CD14-positive monocyte (primary cell): ENCODE data around the gene DPF3. TPM values are rescaled to one million over a fixed set of nuclear protein-coding genes. Genes with fewer than 3 reads are reported as not detected.

Source experiments
- DNase-seq, 3 donors: peaks; one replicate each; pipeline ENCODE4 v3.0.0-alpha.2; 2011 to 2022
- H2AFZ ChIP-seq: 2 replicates; pipeline ENCODE4 v1.6.0; 2012; ENCODE audit warnings: mild to moderate bottlenecking, low read depth, low read length, inconsistent platforms; ENCODE audit not compliant: insufficient read depth, poor library complexity, severe bottlenecking
- H3K27ac ChIP-seq, 2 donors: 1 replicate in 1 of 2; 2 replicates in 1 of 2; pipeline ENCODE4 v1.5.1; 2012 to 2013; ENCODE audit warnings: low read length in 2 of 2, control low read depth in 1 of 2, inconsistent platforms in 1 of 2, low read depth in 1 of 2, mild to moderate bottlenecking in 1 of 2
- H3K27me3 ChIP-seq, 2 donors: one replicate each; pipeline versions ENCODE4 v1.6.0 to v1.6.1; 2011 to 2013; ENCODE audit warnings: low read length in 2 of 2; ENCODE audit not compliant: control insufficient read depth in 2 of 2, insufficient read depth in 2 of 2
- H3K36me3 ChIP-seq, 2 donors: replicated peaks in 1 of 2; 1 replicate in 1 of 2; 2 replicates in 1 of 2; pipeline versions ENCODE4 v1.5.1 to v1.6.1; 2012 to 2013; ENCODE audit warnings: low read length in 2 of 2, control low read depth in 1 of 2, inconsistent platforms in 1 of 2, mild to moderate bottlenecking in 1 of 2; ENCODE audit not compliant: insufficient read depth in 2 of 2, control insufficient read depth in 1 of 2
- H3K4me1 ChIP-seq, 2 donors: 1 replicate in 1 of 2; 2 replicates in 1 of 2; pipeline versions ENCODE4 v1.5.1 to v1.6.1; 2012 to 2013; ENCODE audit warnings: low read length in 2 of 2, control low read depth in 1 of 2, inconsistent platforms in 1 of 2, mild to moderate bottlenecking in 1 of 2, moderate library complexity in 1 of 2; ENCODE audit not compliant: insufficient read depth in 2 of 2, control insufficient read depth in 1 of 2
- H3K4me2 ChIP-seq: replicated peaks from 2 replicates; pipeline ENCODE3; 2012; ENCODE audit warnings: low read length, moderate library complexity, mild to moderate bottlenecking; ENCODE audit not compliant: poor library complexity, severe bottlenecking; ENCODE audit errors: extremely low read depth
- H3K4me3 ChIP-seq, 3 experiments: fragments of 200-600 bp in 1 of 3; sonication (generic) in 1 of 3; replicated peaks in 1 of 3; 1 replicate in 2 of 3; 2 replicates in 1 of 3; pipeline ENCODE4 v1.5.1; 2011 to 2013; ENCODE audit warnings: low read length in 3 of 3, mild to moderate bottlenecking in 3 of 3, control low read depth in 2 of 3, low read depth in 2 of 3, inconsistent platforms in 1 of 3, moderate library complexity in 1 of 3
- H3K79me2 ChIP-seq: 2 replicates; pipeline ENCODE4 v1.6.0; 2012; ENCODE audit warnings: mild to moderate bottlenecking, control low read depth, inconsistent platforms, low read length, moderate library complexity; ENCODE audit not compliant: insufficient read depth
- H3K9ac ChIP-seq: 2 replicates; pipeline ENCODE4 v1.6.0; 2017; ENCODE audit warnings: low read length, mild to moderate bottlenecking; ENCODE audit not compliant: insufficient read depth, poor library complexity, severe bottlenecking
- H3K9me3 ChIP-seq, 2 donors: replicated peaks in 1 of 2; 1 replicate in 1 of 2; 2 replicates in 1 of 2; pipeline versions ENCODE4 v1.5.1 to v1.6.1; 2012 to 2013; ENCODE audit warnings: low read length in 2 of 2, control low read depth in 1 of 2; ENCODE audit not compliant: control insufficient read depth in 1 of 2, insufficient read depth in 1 of 2
- H4K20me1 ChIP-seq: 2 replicates; pipeline ENCODE4 v1.6.0; 2012; ENCODE audit warnings: mild to moderate bottlenecking, low read length, control low read depth, moderate library complexity; ENCODE audit not compliant: insufficient read depth
- H3K27ac Mint-ChIP-seq, 7 donors: one replicate each; pipeline ENCODE4 v1.8.0; 2020; ENCODE audit warnings: mild to moderate bottlenecking in 7 of 7, mixed read lengths in 7 of 7, moderate library complexity in 6 of 7, inconsistent platforms in 2 of 7
- H3K27me3 Mint-ChIP-seq, 3 donors: one replicate each; pipeline ENCODE4 v1.8.0; 2021 to 2022; ENCODE audit warnings: low read depth in 3 of 3, mild to moderate bottlenecking in 3 of 3, mixed read lengths in 3 of 3, moderate library complexity in 3 of 3, inconsistent platforms in 1 of 3
- H3K36me3 Mint-ChIP-seq, 2 donors: one replicate each; pipeline ENCODE4 v1.8.0; 2020; ENCODE audit warnings: mixed read lengths in 2 of 2, inconsistent platforms in 1 of 2, mild to moderate bottlenecking in 1 of 2
- H3K4me1 Mint-ChIP-seq: one replicate; pipeline ENCODE4 v1.8.0; 2020; ENCODE audit warnings: mild to moderate bottlenecking, mixed read lengths
- H3K4me3 Mint-ChIP-seq, 2 donors: one replicate each; pipeline ENCODE4 v1.8.0; 2020; ENCODE audit warnings: mild to moderate bottlenecking in 2 of 2, mixed read lengths in 2 of 2, moderate library complexity in 1 of 2
- H3K9me3 Mint-ChIP-seq, 7 donors: one replicate each; pipeline ENCODE4 v1.8.0; 2020 to 2022; ENCODE audit warnings: mixed read lengths in 7 of 7, mild to moderate bottlenecking in 6 of 7, moderate library complexity in 6 of 7, inconsistent platforms in 2 of 7
- WGBS: methylation state at CpG from one replicate; pipeline ENCODE4 v1.1.5; 2013; ENCODE audit warnings: missing lambda C conversion rate; ENCODE audit not compliant: insufficient coverage; 5-methylcytosine and 5-hydroxymethylcytosine counted together
- intact Hi-C, 2 donors: fragments of 100-400 bp; cut with micrococcal nuclease; formaldehyde crosslinking; loops; one replicate each; pipeline versions ENCODE4 v1.15.0 to v1.15.1; 2023
- polyA plus RNA-seq, 3 donors: library from polyadenylated mRNA; depleted of rRNA in 1 of 3; unstranded in 2 of 3; stranded (reverse) in 1 of 3; fragments of 300-500 nt in 2 of 3; fragments of >200 nt in 1 of 3; fragmentation: Illumina TruSeq in 2 of 3; gene quantifications; 1 replicate in 2 of 3; 2 replicates in 1 of 3; pipeline ENCODE4 v1.2.3, GENCODE V29; 2012 to 2021
- TF ChIP-seq, protein P1 (sequence below): fragments of 200-600 bp; IDR thresholded peaks from one replicate; pipeline ENCODE4 v1.8.0; 2022; ENCODE audit warnings: antibody characterized with exemption, mild to moderate bottlenecking

The DPF3 gene
- polyA plus RNA-seq, 3 donors, result 0.33 to 0.39 TPM; not detected in 1

GRCh38 chr14:72613231-72613974 lies 280.5 kb downstream of the DPF3 start:
- H3K27ac Mint-ChIP-seq, result no peak overlapping the region
- H3K9me3 Mint-ChIP-seq, result no peaks in the 10 kb centered on the region
- H3K27me3 Mint-ChIP-seq, result peaks cover 2 to 7% (median 6%) of the 10 kb centered on the region in 3 donors

GRCh38 chr14:72612041-72612440 lies 281.9 kb downstream of the DPF3 start:
- Histone ChIP-seq H3K9me3 (no peaks in the 10 kb centered on the region), H3K4me2 (no peak overlapping the region), H3K79me2 (no peaks in the 10 kb centered on the region), H3K36me3 (no peaks in the 10 kb centered on the region), H2AFZ (no peak overlapping the region), H3K27ac (no peak overlapping the region), H3K27me3 (no peaks in the 10 kb centered on the region), H3K4me1 (no peaks in the 10 kb centered on the region), H3K4me3 (no peak overlapping the region), H3K9ac (no peak overlapping the region), H4K20me1 (no peaks in the 10 kb centered on the region)
- TF ChIP-seq, protein P1, sequence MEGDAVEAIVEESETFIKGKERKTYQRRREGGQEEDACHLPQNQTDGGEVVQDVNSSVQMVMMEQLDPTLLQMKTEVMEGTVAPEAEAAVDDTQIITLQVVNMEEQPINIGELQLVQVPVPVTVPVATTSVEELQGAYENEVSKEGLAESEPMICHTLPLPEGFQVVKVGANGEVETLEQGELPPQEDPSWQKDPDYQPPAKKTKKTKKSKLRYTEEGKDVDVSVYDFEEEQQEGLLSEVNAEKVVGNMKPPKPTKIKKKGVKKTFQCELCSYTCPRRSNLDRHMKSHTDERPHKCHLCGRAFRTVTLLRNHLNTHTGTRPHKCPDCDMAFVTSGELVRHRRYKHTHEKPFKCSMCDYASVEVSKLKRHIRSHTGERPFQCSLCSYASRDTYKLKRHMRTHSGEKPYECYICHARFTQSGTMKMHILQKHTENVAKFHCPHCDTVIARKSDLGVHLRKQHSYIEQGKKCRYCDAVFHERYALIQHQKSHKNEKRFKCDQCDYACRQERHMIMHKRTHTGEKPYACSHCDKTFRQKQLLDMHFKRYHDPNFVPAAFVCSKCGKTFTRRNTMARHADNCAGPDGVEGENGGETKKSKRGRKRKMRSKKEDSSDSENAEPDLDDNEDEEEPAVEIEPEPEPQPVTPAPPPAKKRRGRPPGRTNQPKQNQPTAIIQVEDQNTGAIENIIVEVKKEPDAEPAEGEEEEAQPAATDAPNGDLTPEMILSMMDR, result no peak
- Mint-ChIP-seq H3K27me3 (peaks cover 2 to 7% (median 7%) of the 10 kb centered on the region in 3 donors), H3K9me3 (no peaks in the 10 kb centered on the region), H3K4me1 (no peaks in the 10 kb centered on the region), H3K27ac (no peak overlapping the region), H3K36me3 (no peaks in the 10 kb centered on the region), H3K4me3 (no peak overlapping the region)
- no peak for DNase-seq
- WGBS, result 100% methylated on average over 4 of the region's 4 CpGs
- intact Hi-C loops, result no loop called here

More at GRCh38 chr14:72613231-72613974, 280.5 kb downstream of the DPF3 start:
- intact Hi-C loops, result no loop called here
- no peak overlapping the region for H3K4me2 ChIP-seq
- H3K79me2 ChIP-seq, result no peaks in the 10 kb centered on the region
- TF ChIP-seq, protein P1, result no peak
- no peak overlapping the region for H3K27ac ChIP-seq
- no peaks in the 10 kb centered on the region for H3K27me3 ChIP-seq
- no peak overlapping the region for H3K9ac ChIP-seq
- no peaks in the 10 kb centered on the region for H3K36me3 ChIP-seq
- no peak for DNase-seq
- no peaks in the 10 kb centered on the region for H3K4me1 ChIP-seq
- no peaks in the 10 kb centered on the region for H3K9me3 ChIP-seq
- Mint-ChIP-seq H3K4me3 (no peak overlapping the region), H3K36me3 (no peaks in the 10 kb centered on the region), H3K4me1 (no peaks in the 10 kb centered on the region)
- WGBS, result 46% methylated on average over 9 of the region's 13 CpGs
- no peaks in the 10 kb centered on the region for H4K20me1 ChIP-seq
- H2AFZ ChIP-seq, result no peak overlapping the region
- no peak overlapping the region for H3K4me3 ChIP-seq
